IPS DF 19.7 (cell line): ENCODE results near the gene SLC2A1.

ENCODE experiments used
- DNase-seq: peaks from one replicate; pipeline ENCODE4 v3.0.0-alpha.2; 2013; ENCODE audit warnings: low read depth, low spot score

Gene SLC2A1

DNA sequence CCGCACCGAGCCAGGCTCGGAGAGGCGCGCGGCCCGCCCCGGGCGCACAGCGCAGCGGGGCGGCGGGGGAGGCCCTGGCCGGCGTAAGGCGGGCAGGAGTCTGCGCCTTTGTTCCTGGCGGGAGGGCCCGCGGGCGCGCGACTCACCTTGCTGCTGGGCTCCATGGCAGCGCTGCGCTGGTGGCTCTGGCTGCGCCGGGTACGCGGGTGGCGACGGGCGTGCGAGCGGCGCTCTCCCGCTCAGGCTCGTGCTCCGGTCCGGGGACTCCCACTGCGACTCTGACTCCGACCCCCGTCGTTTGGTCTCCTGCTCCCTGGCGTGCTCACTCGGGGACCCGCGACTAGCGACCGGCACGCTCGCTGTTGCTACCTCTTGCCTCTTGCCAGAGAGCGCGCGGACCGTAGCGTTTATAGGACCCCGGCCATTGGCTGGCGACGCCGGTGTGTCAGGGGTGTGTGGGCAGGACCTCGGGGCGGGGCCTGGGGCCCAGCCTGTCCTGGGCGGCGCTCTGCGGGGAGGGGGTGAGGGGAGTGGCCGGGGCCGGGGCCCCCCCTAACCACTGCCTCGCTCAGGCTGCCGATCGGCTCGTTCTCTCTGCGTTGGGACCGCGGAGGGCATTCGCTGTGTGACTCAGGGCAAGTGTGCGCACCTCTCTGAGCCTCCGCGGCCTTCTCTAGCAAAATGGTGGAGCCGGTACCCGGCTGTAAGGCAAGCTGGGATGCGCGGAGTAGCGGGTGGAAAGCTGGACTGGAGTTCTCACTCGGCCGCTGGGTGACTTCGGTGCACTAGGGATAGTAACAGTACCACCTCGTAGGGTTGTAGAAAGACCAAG lies at the start of gene SLC2A1:
Gene SLC2A1 (minus strand): TSS at position 381 of the 832 bp plus-strand sequence. CDS start 217 bp downstream, at position 164.
- peak; percentile 69 for DNase-seq

DNA sequence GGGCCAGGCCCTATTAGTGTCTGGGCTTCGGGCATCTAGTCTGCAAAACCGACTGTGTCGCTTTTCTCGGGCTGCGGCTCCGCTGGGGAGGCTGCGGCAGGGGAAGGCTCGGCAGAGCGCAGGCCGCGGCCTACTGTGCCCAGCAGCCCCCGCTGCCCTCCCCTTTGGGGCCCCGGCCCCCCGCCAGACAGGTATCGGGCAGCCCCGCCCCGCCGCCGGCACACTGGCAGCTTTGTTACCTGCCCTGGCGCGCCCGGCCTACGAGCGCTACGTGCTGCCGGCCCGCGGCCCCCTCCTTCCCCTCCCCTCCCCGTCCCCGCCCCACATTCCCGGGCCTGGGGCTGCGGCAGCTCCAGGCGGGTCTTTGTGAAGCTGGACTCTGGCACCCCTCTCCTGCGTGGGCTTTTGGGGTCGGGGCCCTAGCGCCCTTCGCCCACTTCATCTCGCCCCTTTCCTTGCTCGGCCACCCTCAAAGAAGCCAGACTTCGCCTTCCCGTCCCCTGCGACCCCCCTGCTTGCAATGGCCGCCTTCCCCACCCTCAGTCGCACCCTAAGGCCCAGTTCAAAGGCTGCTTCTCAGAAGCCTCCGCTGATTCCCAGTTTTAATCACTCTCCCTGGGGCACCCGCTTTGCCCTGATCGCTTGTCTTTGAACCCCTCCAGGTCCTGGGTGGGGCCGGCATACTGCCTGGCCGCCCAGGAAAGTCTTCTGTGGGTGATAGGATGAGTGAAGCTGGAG lies 48.9 kb upstream of the SLC2A1 start:
- DNase-seq: no peak

DNA sequence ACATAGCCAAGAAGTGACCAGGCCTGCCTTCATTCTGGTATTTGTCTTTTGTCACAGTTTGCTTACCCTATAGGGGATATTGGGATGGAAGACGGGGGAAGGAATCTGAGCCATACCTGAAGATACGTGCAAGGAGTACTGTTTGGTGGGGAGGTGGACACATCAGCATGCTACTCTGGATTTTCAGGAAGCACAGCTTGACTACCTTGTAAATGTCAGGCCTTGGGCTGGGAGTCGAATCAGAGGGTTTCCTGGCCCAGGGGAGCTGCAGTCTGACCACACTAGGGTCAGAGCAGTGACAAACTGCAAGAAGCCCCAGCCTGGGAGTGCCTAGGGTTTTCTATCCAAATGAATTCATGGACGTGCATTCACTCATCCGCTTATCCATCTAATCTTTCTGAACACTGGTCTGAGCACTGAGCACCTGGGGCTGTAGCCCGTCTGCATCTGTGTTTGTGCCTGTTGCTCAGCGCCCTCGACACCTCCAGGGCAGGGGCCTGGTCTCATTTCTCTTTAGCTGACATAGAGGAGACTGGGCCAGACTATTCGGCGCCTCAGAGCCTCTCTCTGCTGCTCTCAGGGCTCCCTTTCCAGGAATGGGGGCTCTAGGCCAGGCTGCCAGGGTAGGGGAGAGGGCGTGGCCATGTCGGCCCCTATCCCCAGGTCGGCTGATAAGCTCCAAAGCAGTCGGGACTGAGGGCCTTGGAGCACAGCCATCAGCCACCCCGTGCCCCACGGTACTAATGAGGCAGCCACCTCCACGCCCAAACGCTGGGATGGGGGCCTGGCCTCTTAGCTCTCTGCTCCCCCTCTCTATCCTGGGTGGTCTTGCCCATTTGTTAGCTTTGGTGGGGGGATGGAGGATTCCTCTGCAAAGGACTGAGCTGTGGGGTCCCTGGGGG lies 47.0 kb upstream of the SLC2A1 start:
- no peak for DNase-seq

DNA sequence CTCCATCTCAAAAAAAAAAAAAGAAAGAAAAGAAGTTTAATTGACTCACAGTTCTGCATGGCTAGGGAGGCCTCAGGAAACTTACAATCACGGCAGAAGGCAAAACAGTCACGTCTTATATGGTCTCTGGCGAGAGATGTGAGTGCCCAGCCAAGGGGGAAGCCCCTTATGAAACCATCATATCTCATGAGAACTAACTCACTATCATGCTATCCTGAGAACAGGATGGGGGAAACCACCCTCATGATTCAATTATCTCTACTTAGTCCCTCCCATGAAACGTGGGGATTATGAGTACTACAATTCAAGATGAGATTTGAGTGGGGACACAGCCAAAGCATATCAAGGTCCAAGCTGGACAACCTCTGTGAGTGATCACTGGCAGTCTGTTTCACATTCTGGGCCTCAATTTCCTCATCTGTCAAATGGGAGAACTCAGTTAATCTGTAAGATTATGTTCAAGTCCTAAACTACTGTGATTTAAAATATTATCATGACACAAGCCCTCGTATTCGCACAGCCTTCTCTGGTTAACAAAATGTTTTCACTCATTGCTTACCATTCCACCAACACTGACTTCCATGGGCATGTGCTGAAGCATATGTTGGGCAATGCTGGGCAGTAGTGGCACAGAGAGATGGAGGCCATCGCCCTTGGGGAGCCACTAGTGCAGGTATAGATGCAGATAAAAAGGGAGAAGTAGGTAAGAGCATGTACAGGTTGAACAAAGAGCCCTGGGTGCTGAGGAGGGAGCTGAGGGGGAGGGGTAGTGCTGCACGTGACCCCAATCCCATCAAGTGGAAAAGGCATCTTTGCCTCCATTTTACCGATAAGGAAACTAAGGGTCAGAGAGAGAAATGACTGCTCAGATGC lies 46.2 kb upstream of the SLC2A1 start:
- DNase-seq: no peak

DNA sequence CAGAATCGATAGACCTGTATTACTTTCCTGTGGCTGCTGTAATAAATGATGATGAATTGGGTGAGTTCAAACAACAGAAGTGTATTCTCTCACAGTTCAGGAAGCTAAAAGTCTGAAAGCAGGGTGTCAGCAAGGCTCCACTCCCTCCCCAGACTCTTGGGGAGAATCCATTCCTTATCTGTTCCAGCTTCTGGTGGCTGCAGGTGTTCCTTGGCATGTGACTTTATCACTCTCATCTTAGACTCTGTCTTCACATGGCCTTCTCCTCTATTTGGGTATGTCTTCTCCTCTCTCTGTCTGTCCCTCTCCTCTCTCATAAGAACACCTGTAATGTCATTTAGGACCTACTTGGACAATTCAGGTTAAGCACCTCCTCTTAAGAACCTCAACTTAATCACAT lies 44.1 kb upstream of the SLC2A1 start:
- DNase-seq: no peak

DNA sequence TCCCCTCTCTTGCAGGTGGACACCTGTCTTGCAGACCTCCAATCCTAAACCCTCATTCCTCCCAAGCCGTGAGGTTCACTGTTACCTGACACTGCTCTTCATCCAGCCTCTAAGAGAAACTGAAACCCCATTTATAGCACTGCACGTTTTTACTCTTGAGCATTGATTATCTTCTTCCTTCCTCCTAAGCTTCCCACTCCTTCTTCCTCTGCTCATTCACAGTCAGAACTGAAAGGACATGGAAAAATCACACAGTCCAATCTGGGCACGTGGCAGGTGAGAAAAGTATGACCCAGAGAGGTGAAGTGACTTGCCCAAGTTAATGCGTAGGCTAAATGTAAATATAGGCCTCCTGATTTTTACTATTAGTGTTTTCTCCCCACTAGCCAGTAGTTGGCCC lies 43.4 kb upstream of the SLC2A1 start:
- no peak for DNase-seq

DNA sequence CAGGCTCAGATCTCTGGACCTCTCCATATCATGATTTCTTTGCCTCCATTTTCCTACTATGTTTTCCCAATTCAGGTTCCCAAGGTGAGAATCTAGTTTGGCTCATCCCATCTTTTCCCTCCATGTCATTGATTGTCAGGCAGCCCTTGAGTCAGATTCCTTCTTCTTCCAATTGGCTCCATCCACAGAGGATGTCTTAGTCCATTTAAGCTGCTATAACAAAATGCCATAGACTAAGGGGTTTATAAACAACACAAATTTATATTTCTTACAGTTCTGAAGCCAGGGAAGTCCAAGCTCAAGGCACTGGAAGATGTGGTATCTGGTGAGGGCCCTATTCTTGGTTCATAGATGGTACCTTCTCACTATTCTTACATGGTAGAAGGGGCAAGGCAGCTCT lies 42.8 kb upstream of the SLC2A1 start:
- no peak for DNase-seq

GRCh38 chr1:43000271-43000670 lies 41.6 kb upstream of the SLC2A1 start:
- DNase-seq: no peak

GRCh38 chr1:42999308-42999707 lies 40.6 kb upstream of the SLC2A1 start:
- no peak for DNase-seq

DNA sequence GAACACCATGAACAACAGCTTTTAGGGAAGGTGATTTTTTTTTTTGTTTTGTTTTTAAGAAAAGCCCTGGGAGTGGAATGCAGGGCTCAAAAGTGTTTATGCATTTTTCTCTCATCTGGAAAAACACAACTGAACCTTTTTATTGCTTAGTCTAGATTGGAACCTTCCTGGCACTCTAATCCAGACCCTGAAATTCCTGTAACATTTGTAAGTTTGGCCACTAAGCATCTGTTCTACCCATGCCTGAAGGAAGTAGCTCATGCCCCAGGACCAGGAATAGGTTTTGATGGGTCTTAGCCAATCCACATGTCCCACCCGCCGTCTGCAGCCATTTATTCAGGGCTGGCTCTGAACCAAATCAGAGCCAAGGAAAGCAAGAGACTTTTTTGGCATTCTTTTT lies 39.7 kb upstream of the SLC2A1 start:
- DNase-seq: no peak

GRCh38 chr1:42996384-42996970 lies 37.8 kb upstream of the SLC2A1 start:
- DNase-seq: no peak

- no peak for DNase-seq
These were observed 35.0 kb upstream of the SLC2A1 start for GRCh38 chr1:42993502-42994136.

DNA sequence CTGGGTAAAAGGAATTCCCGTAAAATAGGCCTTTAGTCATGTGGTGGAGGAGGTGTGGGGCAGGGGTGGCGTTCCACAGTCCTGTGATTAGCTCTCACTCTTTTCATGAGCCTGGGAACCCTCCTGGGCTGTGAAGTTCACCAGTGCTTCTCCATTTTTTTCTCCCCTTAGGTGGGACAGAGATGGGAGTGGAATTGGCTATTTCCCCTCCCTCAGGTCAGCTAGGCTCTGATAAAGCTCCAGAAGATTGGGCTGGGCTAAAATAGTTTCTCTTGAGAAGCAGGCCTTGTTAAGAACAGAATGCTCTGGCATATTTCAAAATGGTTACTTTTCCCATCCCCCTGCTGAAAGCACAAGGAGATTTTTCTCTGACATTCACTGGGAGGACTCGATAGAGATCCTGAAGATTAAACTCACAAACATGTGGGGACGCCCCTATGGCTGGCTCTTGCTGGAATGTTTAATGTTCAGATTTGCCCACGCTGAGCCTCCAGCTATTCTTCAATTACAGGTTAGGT lies 33.4 kb upstream of the SLC2A1 start:
- DNase-seq: no peak

GRCh38 chr1:42990757-42991346 lies 32.2 kb upstream of the SLC2A1 start:
- DNase-seq: no peak

DNA sequence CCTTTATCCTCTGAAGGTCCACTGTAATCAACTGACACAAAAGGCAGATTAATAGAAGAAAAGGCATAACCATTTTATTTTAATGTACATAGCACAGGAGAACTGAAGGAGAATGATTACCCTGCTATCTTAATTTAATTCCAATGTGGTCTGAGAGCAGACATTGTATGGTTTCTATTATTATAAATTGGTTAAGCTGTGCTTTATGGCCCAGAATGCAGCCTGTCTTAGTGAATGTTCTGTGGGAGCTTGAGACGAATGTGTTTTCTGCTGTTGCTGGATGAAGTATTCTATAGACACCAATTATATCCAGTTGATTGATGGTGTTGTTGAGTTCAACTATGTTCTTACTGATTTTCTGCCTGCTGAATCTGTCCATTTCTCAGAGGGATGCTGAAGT lies 25.0 kb upstream of the SLC2A1 start:
- DNase-seq: no peak

- no peak for DNase-seq
These were observed 24.6 kb upstream of the SLC2A1 start for GRCh38 chr1:42983253-42983652.

DNA sequence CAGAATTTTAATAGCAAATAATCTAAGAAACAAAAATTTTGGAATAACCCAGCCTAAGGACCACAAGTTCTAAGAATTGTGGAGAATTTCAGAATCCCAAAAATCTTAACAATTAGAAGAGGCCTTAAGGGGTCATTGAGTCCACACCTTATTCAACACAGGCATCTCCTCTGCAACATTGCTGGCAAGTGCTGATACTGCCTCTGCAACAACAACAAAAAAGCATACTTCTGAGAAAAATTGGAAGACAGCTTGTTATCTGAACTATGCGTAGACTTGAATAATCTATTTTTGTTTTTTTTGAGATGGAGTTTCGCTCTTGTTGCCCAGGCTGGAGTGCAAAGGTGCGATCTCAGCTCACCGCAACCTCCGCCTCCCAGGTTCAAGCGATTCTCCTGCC lies 24.0 kb upstream of the SLC2A1 start:
- DNase-seq: no peak

- DNase-seq: no peak
These were observed 23.2 kb upstream of the SLC2A1 start for GRCh38 chr1:42981871-42982270.

DNA sequence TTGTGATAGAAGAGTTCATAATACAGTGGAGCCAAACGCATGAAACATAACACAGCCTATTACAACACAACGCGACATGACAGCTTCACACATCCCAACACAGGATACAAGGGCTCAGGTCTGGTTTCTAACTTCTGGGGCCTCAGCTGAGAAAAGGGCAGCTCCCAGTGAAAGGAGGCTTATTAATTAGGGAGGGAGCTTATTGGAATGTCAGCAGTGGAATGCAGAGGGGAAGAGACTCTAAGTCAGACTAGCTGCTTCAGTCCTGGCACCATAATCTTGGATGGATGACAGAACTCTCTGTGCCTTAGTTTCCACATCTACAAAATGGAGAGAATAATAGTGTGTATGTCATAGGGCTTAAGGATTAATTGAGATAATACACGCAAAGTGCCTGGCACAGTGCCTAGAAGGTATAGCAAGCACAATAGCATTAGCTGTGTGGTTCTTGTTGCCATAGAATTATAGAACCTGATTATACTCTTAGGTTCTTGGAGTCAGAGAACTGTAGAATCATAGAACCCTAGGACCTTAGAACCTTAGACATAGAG lies 22.7 kb upstream of the SLC2A1 start:
- no peak for DNase-seq
